ENCODE results near the gene COX6A2.
A peak's percentile ranks its signal among the peaks of the same experiment; 100 is the strongest.
"Not testable (repeated sequence)": the region's sequence is repeated elsewhere in the genome, so short reads cannot be mapped to it uniquely, and the experiment has no call there.

Gene COX6A2

GRCh38 chr16:31461921-31462804, 34.0 kb upstream of the COX6A2 start:
- DNase-seq: no peak

- DNase-seq: no peak
These were observed 33.2 kb upstream of the COX6A2 start for GRCh38 chr16:31461201-31461920.

DNA sequence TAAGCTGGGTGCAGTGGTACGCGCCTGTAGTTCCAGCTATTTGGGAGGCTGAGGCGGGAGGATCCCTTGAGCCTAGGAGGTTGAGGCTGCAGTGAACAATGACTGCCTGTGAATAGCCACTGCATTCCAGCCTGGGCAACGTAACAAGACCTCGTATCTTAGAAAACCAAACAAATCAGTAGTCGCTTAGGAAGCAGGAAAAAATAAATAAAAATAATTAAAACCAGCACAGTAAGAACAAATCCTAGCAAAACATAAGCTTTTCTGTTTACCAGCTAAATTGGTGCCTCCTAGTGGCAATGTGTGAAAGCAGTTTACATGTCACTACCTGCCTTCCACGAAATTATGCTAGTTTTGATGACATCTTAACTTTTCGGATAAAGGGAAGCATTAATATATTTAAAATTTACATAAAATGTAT, 32.4 kb upstream of the COX6A2 start:
- DNase-seq: no peak

- DNase-seq: peak; percentile 98
These were observed 31.8 kb upstream of the COX6A2 start for GRCh38 chr16:31459687-31460581.

- peak; percentile 95 for DNase-seq
These were observed 30.9 kb upstream of the COX6A2 start, which contains the start of gene ARMC5 for GRCh38 chr16:31458844-31459686. Gene ARMC5 (plus strand): TSS chr16:31459501. CDS start chr16:31459525, 24 bp downstream.

DNA sequence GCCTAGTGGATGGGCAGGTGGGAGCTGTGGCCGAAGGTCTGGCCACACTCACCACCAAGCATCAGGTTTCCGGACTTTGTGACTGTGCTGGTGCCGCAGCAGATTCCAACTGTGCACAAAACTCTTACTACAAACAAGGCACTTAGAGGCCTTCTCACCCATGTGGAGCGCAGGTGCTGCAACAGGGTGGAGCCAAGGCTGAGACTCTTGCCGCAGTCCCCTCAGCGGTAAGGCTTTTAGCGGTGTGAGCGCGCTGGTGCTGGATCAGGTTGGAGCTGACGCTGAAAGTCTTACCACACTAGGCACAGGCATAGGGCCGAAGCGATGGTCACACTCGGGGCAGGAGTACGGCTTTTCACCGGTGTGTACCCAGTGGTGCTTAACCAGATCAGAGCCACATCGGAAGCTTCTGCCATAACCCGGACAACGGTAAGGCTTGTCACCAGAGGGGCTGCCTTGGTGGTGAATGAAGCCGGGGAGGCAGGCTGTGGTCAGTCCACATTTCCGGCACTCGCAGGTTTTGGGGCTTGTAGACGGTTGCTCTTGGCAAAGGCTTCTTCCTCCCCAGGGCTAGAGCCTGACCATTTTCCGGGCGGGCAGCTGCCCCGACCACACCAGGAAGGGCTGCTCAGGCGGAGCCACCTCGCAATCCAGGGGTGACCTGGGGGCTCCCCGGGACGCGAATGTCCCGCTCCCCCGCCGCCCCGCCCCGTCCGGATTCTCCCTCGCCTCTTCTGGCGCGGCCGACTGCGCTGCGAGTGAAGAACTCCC, 30.1 kb upstream of the COX6A2 start:
- peak; percentile 16 for DNase-seq

DNA sequence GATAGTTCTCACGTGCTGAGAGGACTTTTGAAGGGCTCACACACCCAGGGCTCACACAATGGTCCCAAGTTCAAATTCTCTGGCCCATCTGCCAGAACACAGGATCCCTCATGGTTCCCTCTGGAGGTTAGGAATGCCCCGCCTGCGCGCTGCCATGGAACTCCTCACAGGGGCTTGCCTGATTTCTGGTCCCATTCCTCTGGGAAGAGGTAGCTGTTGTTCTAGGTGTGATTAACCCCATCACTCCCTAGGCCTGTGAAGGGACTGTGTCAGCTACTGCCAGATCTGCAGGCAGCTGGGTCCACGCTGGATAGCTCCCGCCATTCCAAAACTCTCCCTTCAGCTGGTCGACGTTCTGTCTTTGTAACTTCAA, 28.8 kb upstream of the COX6A2 start:
- no peak for DNase-seq

GRCh38 chr16:31455601-31456314, 27.6 kb upstream of the COX6A2 start:
- no peak for DNase-seq

DNA sequence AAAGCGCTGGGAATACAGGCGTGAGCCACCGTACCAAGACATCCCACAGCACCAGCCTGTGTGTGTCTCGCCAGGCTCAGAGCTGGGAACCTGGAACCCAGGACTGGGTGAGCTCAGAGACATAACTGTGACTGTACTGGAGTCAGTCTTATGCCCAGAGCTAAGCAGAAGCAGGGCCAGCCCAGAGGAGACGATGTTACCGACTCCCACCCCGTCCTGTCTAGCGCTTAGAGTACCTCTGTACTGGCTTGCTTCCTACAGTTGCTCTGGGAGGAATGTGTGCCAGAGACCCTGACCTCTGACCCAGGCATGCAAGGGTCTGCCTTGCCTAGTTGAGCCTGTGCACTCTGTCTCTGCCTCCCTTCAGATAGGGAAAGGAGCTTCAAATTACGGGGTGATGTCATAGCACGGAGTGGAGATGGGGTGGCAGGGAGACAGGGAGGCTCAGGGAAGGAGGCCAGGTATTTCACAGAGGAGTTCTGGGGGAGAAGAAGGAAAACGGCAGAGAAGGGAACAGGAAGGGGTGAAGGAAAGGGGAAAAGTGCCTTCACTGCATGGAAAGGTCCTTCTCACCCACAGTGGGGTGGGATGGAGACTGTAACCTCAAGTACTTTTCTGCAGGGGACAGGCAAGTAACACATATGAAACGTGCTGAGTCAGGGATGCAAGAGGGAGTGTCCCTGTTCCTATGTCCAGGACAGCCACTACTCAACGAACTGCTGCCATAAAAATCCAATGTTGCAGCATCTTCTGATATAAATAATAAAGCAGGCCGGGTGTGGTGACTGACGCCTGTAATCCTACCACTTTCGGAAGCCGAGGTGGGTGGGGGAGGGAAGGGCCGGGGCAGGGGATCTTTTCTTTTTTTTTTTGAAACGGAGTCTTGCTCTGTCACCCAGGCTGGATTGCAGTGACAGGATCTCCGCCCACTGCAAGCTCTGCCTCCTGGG, 25.4 kb upstream of the COX6A2 start:
- DNase-seq: no peak

- DNase-seq: no peak
These were observed 24.5 kb upstream of the COX6A2 start for GRCh38 chr16:31452631-31453106.

- DNase-seq: peak; percentile 28
These were observed 23.7 kb upstream of the COX6A2 start for GRCh38 chr16:31451681-31452351.

GRCh38 chr16:31451201-31451600, 23.0 kb upstream of the COX6A2 start:
- DNase-seq: no peak

DNA sequence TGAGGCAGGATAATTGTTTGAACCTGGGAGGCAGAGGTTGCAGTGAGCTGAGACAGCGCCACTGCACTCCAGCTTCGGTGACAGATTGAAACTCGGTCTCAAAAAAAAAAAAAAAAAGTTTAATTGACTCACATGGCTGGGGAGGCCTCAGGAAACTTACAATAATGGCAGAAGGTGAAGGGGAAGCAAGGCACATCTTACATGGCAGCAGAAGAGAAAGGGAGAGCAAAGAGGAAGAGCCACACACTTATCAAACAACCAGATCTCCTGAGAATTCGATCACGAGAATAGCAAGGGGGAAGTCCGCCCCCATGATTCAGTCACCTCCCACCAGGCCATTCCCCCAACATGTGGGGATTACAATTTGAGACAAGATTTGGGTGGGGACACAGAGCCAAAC, 17.8 kb upstream of the COX6A2 start:
- DNase-seq: not testable (repeated sequence)

- DNase-seq: no peak
These were observed 13.8 kb upstream of the COX6A2 start for GRCh38 chr16:31441956-31442355.

GRCh38 chr16:31440516-31441184, 12.5 kb upstream of the COX6A2 start:
- DNase-seq: no peak

DNA sequence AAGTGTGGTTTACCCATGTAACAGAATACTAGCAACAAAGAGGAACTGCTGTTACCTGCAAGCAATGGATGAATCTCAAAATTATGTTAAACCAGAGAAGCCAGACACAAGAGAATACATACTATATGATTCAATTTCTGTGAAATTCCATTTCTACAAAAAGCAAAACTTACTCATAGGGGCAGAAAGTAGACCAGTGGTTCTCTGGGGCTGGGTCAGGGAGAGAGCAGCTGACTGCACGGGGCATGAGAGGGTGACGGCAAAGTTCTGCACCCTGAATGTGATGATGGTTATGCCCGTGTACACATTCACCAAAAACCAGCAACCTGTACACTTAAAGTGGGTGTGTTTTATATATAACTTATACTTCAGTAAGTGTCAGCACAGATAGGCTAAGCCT, 11.4 kb upstream of the COX6A2 start:
- DNase-seq: no peak

DNA sequence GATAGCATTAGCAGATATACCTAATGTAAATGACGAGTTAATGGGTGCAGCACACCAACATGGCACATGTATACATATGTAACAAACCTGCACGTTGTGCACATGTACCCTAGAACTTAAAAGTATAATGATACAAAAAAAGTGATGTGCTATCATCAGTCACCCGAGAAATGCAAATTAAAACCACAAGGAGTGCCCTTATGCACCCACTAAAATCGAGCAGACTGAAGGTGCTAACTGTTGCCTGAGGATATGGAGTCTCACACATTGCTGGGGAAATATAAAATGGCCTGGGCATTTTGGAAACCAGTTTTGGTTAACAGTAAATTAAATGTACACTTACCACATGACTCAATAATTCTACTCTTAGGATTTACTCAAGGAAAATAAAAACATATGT, 10.9 kb upstream of the COX6A2 start:
- not testable (repeated sequence) for DNase-seq

DNA sequence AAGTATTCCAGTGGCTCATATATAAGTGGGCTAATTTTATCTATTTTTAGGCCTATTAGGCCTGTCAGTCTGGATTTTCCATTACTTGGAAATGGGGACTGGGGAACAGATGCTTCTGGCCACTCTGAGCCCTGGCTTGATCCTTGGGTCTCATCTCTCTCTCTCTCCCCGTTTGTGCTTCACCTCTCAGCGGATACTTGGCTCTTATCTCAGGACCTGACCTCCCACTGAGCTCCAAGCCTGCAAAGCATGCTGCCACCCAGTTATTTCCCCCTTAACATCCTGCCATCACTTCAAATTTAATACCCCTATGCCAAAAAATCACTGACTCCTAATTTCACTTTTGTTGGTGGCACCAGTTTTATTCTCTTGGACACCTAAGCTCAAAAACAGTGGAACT, 10.3 kb upstream of the COX6A2 start:
- DNase-seq: no peak
